ENCODE measurements around the gene MFSD8.
"Not testable (repeated sequence)": the region's sequence is repeated elsewhere in the genome, so short reads cannot be mapped to it uniquely, and the experiment has no call there.

MFSD8 gene

GRCh38 chr4:127936974-127937373 lies 28.0 kb downstream of the MFSD8 start:
- Histone ChIP-seq H3K9ac (ENCODE audit: low read length in 2 of 2) (no peak overlapping the region), H3K4me1 (ENCODE audit: control insufficient read depth, insufficient read depth, low read length) (no peaks in the 10 kb centered on the region), H3K4me3 (ENCODE audit: low read length in 2 of 2) (no peak overlapping the region), H3K27me3 (ENCODE audit: control insufficient read depth in 1 of 2, insufficient read depth in 2 of 2, low read length in 2 of 2) (no peaks in the 10 kb centered on the region), H3K36me3 (ENCODE audit: control insufficient read depth in 2 of 2, insufficient read depth in 2 of 2, low read length in 2 of 2) (peaks cover 0 to 5% of the 10 kb centered on the region in 2 donors), H3K27ac (ENCODE audit: low read length) (no peak overlapping the region), H3K9me3 (ENCODE audit: control insufficient read depth in 2 of 2, low read length in 2 of 2) (no peaks in the 10 kb centered on the region)

DNA sequence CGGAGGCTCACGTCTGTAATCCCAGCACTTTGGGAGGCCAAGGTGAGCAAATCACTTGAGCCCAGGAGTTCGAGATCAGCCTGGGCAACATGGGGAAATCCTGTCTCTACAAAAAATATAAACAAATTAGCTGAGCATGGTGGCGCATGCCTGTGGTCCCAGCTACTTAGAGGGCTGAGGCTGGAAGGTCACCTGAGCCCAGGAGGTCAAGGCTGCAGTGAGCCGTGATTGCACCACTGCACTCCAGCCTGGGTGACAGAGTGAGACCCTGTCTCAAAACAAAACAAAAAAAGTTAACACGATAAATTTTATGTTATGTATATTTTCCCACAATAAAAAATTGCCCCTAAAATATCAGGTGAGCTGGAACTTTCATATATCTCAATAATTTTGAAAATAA lies 33.1 kb downstream of the MFSD8 start:
- not testable (repeated sequence) for H3K27ac ChIP-seq (ENCODE audit: low read length); H3K4me3 ChIP-seq (ENCODE audit: low read length in 2 of 2); H3K9me3 ChIP-seq (ENCODE audit: control insufficient read depth in 2 of 2, low read length in 2 of 2); H3K36me3 ChIP-seq (ENCODE audit: control insufficient read depth in 2 of 2, insufficient read depth in 2 of 2, low read length in 2 of 2); H3K9ac ChIP-seq (ENCODE audit: low read length in 2 of 2); H3K27me3 ChIP-seq (ENCODE audit: control insufficient read depth in 1 of 2, insufficient read depth in 2 of 2, low read length in 2 of 2); H3K4me1 ChIP-seq (ENCODE audit: control insufficient read depth, insufficient read depth, low read length)

- H3K4me1 ChIP-seq (ENCODE audit: control insufficient read depth, insufficient read depth, low read length) = no peaks in the 10 kb centered on the region
- H3K27me3 ChIP-seq (ENCODE audit: control insufficient read depth in 1 of 2, insufficient read depth in 2 of 2, low read length in 2 of 2) = no peaks in the 10 kb centered on the region
- H3K9ac ChIP-seq (ENCODE audit: low read length in 2 of 2) = no peak overlapping the region
- H3K4me3 ChIP-seq (ENCODE audit: low read length in 2 of 2) = no peak overlapping the region
- no peak overlapping the region for H3K27ac ChIP-seq (ENCODE audit: low read length)
- no peaks in the 10 kb centered on the region for H3K9me3 ChIP-seq (ENCODE audit: control insufficient read depth in 2 of 2, low read length in 2 of 2)
- peaks cover 8 to 11% of the 10 kb centered on the region in 2 donors for H3K36me3 ChIP-seq (ENCODE audit: control insufficient read depth in 2 of 2, insufficient read depth in 2 of 2, low read length in 2 of 2)
Measured at GRCh38 chr4:127930175-127930574, 34.8 kb downstream of the MFSD8 start.

GRCh38 chr4:127925720-127926119 lies 39.3 kb downstream of the MFSD8 start:
- not testable (repeated sequence) for H3K4me3 ChIP-seq (ENCODE audit: low read length in 2 of 2); H3K9ac ChIP-seq (ENCODE audit: low read length in 2 of 2); H3K4me1 ChIP-seq (ENCODE audit: control insufficient read depth, insufficient read depth, low read length); H3K9me3 ChIP-seq (ENCODE audit: control insufficient read depth in 2 of 2, low read length in 2 of 2); H3K27ac ChIP-seq (ENCODE audit: low read length); H3K27me3 ChIP-seq (ENCODE audit: control insufficient read depth in 1 of 2, insufficient read depth in 2 of 2, low read length in 2 of 2)
- H3K36me3 ChIP-seq (ENCODE audit: control insufficient read depth in 2 of 2, insufficient read depth in 2 of 2, low read length in 2 of 2) = peaks cover 12 to 13% of the 10 kb centered on the region in 2 donors

GRCh38 chr4:127922226-127922625 lies 42.7 kb downstream of the MFSD8 start:
- no peaks in the 10 kb centered on the region for H3K27me3 ChIP-seq (ENCODE audit: control insufficient read depth in 1 of 2, insufficient read depth in 2 of 2, low read length in 2 of 2)
- H3K9me3 ChIP-seq (ENCODE audit: control insufficient read depth in 2 of 2, low read length in 2 of 2) = no peaks in the 10 kb centered on the region
- no peak overlapping the region for H3K27ac ChIP-seq (ENCODE audit: low read length)
- H3K4me3 ChIP-seq (ENCODE audit: low read length in 2 of 2) = no peak overlapping the region
- no peak overlapping the region for H3K9ac ChIP-seq (ENCODE audit: low read length in 2 of 2)
- no peaks in the 10 kb centered on the region for H3K4me1 ChIP-seq (ENCODE audit: control insufficient read depth, insufficient read depth, low read length)
- H3K36me3 ChIP-seq (ENCODE audit: control insufficient read depth in 2 of 2, insufficient read depth in 2 of 2, low read length in 2 of 2) = peaks cover 12 to 15% of the 10 kb centered on the region in 2 donors

DNA sequence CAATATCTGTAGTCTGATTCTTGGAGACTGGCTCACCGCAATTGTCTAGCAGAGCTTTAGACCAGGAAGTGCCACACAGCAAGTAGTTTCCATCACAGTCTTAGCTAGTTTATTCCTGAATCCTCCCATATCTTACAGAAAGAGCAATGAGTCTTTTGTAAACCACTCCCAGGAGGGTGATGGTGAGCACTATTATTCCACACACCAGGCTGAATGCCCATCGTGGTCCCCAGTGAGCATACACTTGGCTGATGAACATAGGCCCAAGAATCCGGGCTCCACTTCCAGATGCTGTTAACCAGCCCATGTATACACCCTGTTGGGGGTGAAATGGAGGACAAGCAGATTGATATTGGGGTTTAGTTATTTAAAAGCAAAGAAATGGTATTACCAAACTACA lies 44.5 kb downstream of the MFSD8 start:
- Histone ChIP-seq H3K36me3 (ENCODE audit: control insufficient read depth in 2 of 2, insufficient read depth in 2 of 2, low read length in 2 of 2) (peaks cover 15% of the 10 kb centered on the region in 2 donors), H3K4me1 (ENCODE audit: control insufficient read depth, insufficient read depth, low read length) (no peaks in the 10 kb centered on the region), H3K9ac (ENCODE audit: low read length in 2 of 2) (no peak overlapping the region), H3K27ac (ENCODE audit: low read length) (no peak overlapping the region), H3K27me3 (ENCODE audit: control insufficient read depth in 1 of 2, insufficient read depth in 2 of 2, low read length in 2 of 2) (no peaks in the 10 kb centered on the region), H3K4me3 (ENCODE audit: low read length in 2 of 2) (no peak overlapping the region), H3K9me3 (ENCODE audit: control insufficient read depth in 2 of 2, low read length in 2 of 2) (no peaks in the 10 kb centered on the region)

- no peaks in the 10 kb centered on the region for H3K9me3 ChIP-seq (ENCODE audit: control insufficient read depth in 2 of 2, low read length in 2 of 2)
- H3K27ac ChIP-seq (ENCODE audit: low read length) = no peak overlapping the region
Measured at GRCh38 chr4:127917151-127917550, 47.8 kb downstream of the MFSD8 start.

GRCh38 chr4:127916512-127916911 lies 48.5 kb downstream of the MFSD8 start:
- Histone ChIP-seq H3K4me3 (ENCODE audit: low read length in 2 of 2) (no peak overlapping the region), H3K9me3 (ENCODE audit: control insufficient read depth in 2 of 2, low read length in 2 of 2) (no peaks in the 10 kb centered on the region), H3K27me3 (ENCODE audit: control insufficient read depth in 1 of 2, insufficient read depth in 2 of 2, low read length in 2 of 2) (no peaks in the 10 kb centered on the region), H3K9ac (ENCODE audit: low read length in 2 of 2) (no peak overlapping the region), H3K36me3 (ENCODE audit: control insufficient read depth in 2 of 2, insufficient read depth in 2 of 2, low read length in 2 of 2) (peaks cover 13 to 15% of the 10 kb centered on the region in 2 donors), H3K27ac (ENCODE audit: low read length) (no peak overlapping the region), H3K4me1 (ENCODE audit: control insufficient read depth, insufficient read depth, low read length) (no peaks in the 10 kb centered on the region)

More at GRCh38 chr4:127917151-127917550, 47.8 kb downstream of the MFSD8 start:
- H3K4me1 ChIP-seq (ENCODE audit: control insufficient read depth, insufficient read depth, low read length) = no peaks in the 10 kb centered on the region
- H3K9ac ChIP-seq (ENCODE audit: low read length in 2 of 2) = no peak overlapping the region
- no peak overlapping the region for H3K4me3 ChIP-seq (ENCODE audit: low read length in 2 of 2)
- H3K36me3 ChIP-seq (ENCODE audit: control insufficient read depth in 2 of 2, insufficient read depth in 2 of 2, low read length in 2 of 2) = peaks cover 15% of the 10 kb centered on the region in 2 donors
- H3K27me3 ChIP-seq (ENCODE audit: control insufficient read depth in 1 of 2, insufficient read depth in 2 of 2, low read length in 2 of 2) = no peaks in the 10 kb centered on the region

DNA sequence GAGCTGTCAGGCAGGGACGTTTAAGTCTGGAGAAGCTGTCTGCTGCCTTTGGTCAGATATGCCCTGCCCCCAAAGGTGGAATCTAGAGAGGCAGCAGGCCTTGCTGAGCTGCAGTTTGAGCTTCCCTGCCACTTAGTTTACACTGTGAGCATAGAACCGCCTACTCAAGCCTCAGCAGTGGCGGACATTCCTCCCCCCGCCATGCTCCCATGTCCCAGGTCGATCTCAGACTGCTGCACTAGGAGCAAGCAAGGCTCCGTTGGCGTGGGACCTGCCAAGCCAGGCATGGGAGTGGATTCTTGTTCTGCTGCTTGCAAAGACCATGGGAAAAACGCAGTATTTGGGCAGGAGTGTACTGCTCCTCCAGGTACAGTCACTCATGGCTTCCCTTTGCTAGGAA lies 59.9 kb downstream of the MFSD8 start:
- Histone ChIP-seq H3K27me3 (ENCODE audit: control insufficient read depth in 1 of 2, insufficient read depth in 2 of 2, low read length in 2 of 2) (no peaks in the 10 kb centered on the region), H3K36me3 (ENCODE audit: control insufficient read depth in 2 of 2, insufficient read depth in 2 of 2, low read length in 2 of 2) (no peaks in the 10 kb centered on the region), H3K9ac (ENCODE audit: low read length in 2 of 2) (no peak overlapping the region), H3K4me1 (ENCODE audit: control insufficient read depth, insufficient read depth, low read length) (no peaks in the 10 kb centered on the region), H3K27ac (ENCODE audit: low read length) (no peak overlapping the region), H3K4me3 (ENCODE audit: low read length in 2 of 2) (no peak overlapping the region), H3K9me3 (ENCODE audit: control insufficient read depth in 2 of 2, low read length in 2 of 2) (no peaks in the 10 kb centered on the region)

DNA sequence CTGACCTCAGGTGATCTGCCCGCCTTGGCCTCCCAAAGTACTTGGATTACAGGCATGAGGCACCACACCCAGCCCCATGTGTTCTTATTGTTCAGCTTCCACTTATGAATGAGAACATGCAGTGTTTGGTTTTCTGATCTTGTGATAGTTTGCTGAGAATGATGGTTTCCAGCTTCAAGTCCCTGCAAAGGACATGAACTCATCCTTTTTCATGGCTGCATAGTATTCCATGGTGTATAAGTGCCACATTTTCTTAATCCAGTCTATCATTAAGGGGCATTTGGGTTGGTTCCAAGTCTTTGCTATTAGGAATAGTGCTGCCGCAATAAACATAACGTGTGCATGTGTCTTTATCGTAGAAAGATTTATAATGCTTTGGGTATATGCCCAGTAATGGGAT lies 65.3 kb downstream of the MFSD8 start:
- H3K4me3 ChIP-seq (ENCODE audit: low read length in 2 of 2); H3K9ac ChIP-seq (ENCODE audit: low read length in 2 of 2); H3K4me1 ChIP-seq (ENCODE audit: control insufficient read depth, insufficient read depth, low read length); H3K9me3 ChIP-seq (ENCODE audit: control insufficient read depth in 2 of 2, low read length in 2 of 2); H3K27me3 ChIP-seq (ENCODE audit: control insufficient read depth in 1 of 2, insufficient read depth in 2 of 2, low read length in 2 of 2); H3K36me3 ChIP-seq (ENCODE audit: control insufficient read depth in 2 of 2, insufficient read depth in 2 of 2, low read length in 2 of 2); H3K27ac ChIP-seq (ENCODE audit: low read length): not testable (repeated sequence)

DNA sequence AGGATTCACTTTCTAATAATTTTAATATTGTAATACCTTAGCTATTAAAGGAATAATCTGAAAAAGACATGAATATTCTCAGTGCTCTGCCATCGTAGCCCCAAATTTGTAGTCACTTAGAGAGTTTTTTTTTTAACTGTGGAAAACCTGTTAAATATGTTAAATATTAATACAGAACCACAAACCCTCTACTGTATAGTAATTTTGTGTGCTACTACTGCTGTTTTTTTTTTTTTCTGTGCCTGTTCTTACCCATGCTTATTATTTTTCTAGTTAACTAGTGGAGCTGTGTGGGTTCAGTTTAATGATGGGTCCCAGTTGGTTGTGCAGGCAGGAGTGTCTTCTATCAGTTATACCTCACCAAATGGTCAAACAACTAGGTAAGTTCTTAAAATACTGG lies 68.4 kb downstream of the MFSD8 start:
- Histone ChIP-seq H3K27ac (ENCODE audit: low read length) (no peak overlapping the region), H3K4me3 (ENCODE audit: low read length in 2 of 2) (no peak overlapping the region), H3K27me3 (ENCODE audit: control insufficient read depth in 1 of 2, insufficient read depth in 2 of 2, low read length in 2 of 2) (no peaks in the 10 kb centered on the region), H3K9ac (ENCODE audit: low read length in 2 of 2) (no peak overlapping the region), H3K4me1 (ENCODE audit: control insufficient read depth, insufficient read depth, low read length) (no peaks in the 10 kb centered on the region), H3K9me3 (ENCODE audit: control insufficient read depth in 2 of 2, low read length in 2 of 2) (no peaks in the 10 kb centered on the region), H3K36me3 (ENCODE audit: control insufficient read depth in 2 of 2, insufficient read depth in 2 of 2, low read length in 2 of 2) (no peaks in the 10 kb centered on the region)
